Measurements from ENCODE around the gene NAALADL2. TPM values are rescaled to one million over a fixed set of nuclear protein-coding genes. Genes with fewer than 3 reads are reported as not detected.

The NAALADL2 gene
- polyA plus RNA-seq, 1 experiment = 6.3 TPM

- H3K27ac ChIP-seq (ENCODE audit: low read depth, low read length) = no peak overlapping the region
- H3K4me3 ChIP-seq (ENCODE audit: low read depth, low read length) = no peak overlapping the region
- no peaks in the 10 kb centered on the region for H3K27me3 ChIP-seq (ENCODE audit: control insufficient read depth, insufficient read depth, low read length)
- TF ChIP-seq CTCF (IDR thresholded peaks at IDR 0.05; ENCODE audit: low read depth, low read length) = no peak
- H3K9me3 ChIP-seq (ENCODE audit: control insufficient read depth, insufficient read depth, low read length) = no peaks in the 10 kb centered on the region
- no peak for DNase-seq (ENCODE audit: low read depth, low spot score)
- ChIA-PET POLR2A (no interaction called here), CTCF (no interaction called here)
Measured at GRCh38 chr3:175227126-175227525, 368.0 kb downstream of the NAALADL2 start.

DNA sequence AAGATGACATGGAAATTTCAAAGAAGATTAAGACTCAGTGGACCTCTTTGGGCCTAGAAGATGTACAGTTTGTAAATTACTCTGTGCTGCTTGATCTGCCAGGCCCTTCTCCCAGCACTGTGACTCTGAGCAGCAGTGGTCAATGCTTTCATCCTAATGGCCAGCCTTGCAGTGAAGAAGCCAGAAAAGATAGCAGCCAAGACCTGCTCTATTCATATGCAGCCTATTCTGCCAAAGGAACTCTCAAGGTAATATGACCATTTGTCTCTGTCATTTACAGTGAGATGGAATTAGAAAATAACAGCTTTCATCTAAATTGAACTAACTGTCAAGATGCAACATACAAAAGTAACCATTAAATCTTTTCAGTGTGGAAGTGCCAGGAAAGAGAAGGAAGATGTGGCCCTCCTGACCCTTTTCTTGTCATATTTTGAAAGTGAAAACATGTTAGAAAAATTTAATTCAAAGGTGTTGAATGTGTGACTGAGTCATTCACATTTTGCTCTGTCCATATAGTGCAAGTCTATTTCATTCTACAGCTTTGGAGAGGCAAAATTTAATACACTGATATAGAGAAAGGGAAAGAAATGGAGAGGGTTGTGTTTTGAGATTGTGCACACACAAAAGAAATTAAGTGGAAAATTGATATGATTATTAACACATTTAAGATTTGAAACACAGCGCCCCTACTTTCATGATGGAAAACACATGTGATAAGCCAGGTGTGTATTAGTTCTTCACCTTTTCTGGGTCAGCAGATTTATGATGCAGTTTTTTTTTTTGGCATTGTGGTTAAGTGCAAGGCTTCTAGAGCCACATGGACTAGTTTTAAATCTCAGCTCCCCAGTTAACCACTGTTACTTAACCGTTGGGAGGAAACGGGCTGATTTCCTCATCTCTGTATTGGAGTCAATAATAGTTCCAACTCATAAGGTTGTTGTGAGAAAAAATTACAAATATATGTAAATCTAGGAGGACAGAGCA, 375.1 kb downstream of the NAALADL2 start:
- TF ChIP-seq CTCF (IDR thresholded peaks at IDR 0.05; ENCODE audit: low read depth, low read length) = no peak
- ChIA-PET CTCF (no interaction called here), POLR2A (no interaction called here)
- Histone ChIP-seq H3K27me3 (ENCODE audit: control insufficient read depth, insufficient read depth, low read length) (no peaks in the 10 kb centered on the region), H3K9me3 (ENCODE audit: control insufficient read depth, insufficient read depth, low read length) (no peaks in the 10 kb centered on the region), H3K27ac (ENCODE audit: low read depth, low read length) (no peak overlapping the region), H3K4me3 (ENCODE audit: low read depth, low read length) (no peak overlapping the region)
- DNase-seq (ENCODE audit: low read depth, low spot score) = no peak

DNA sequence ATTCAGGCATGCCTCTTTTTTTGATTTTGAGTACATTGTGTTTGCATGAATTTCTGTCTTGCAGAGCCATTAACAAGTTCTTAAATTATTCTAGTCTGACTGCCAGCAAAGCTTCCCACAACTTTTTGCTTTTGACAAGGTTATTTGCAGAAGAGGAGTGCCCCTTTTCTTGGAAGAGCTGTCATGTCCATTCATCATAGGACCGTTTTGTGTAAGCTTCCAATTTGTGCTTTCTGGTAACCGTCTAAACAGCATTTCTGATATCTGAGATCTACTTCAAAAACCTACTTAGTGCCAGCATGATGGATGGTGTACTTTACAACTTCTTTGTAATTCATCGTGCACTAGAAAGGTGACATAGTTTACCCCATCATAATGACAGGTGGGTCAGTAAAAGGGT, 379.7 kb downstream of the NAALADL2 start:
- Histone ChIP-seq H3K9me3 (ENCODE audit: control insufficient read depth, insufficient read depth, low read length) (no peaks in the 10 kb centered on the region), H3K4me3 (ENCODE audit: low read depth, low read length) (no peak overlapping the region), H3K27me3 (ENCODE audit: control insufficient read depth, insufficient read depth, low read length) (no peaks in the 10 kb centered on the region), H3K27ac (ENCODE audit: low read depth, low read length) (no peak overlapping the region)
- TF ChIP-seq CTCF (IDR thresholded peaks at IDR 0.05; ENCODE audit: low read depth, low read length) = no peak
- ChIA-PET CTCF (interaction anchor here (2.0 kb wide), 1 partner anchor 1191 kb away, joined by 6 read pairs; no protein-coding TSS in a partner anchor), POLR2A (no interaction called here)
- no peak for DNase-seq (ENCODE audit: low read depth, low spot score)

DNA sequence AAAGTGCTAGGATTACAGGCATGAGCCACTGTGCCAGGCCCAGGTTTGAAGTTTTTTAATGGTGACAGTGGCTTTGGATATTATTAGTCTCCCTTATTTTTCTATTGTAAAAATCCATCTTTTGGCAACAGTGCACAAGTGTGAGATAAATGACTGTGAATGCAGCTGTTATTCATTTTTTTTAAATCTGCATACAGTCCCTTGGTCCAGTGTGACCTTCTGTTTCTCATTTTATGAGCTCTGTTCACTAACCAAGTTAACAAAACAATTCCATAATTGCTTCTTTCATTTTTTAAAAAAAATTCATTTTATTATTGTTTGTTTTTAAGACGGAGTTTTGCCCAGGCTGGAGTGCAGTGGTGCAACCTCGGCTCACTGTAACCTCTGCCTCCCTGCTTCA, 381.8 kb downstream of the NAALADL2 start:
- no peaks in the 10 kb centered on the region for H3K27me3 ChIP-seq (ENCODE audit: control insufficient read depth, insufficient read depth, low read length)
- ChIA-PET POLR2A (interaction anchor here (0.6 kb wide), 1 partner anchor 295 kb away, joined by 5 read pairs; no protein-coding TSS in a partner anchor), CTCF (interaction anchor here (2.0 kb wide), 1 partner anchor 1189 kb away, joined by 6 read pairs; no protein-coding TSS in a partner anchor)
- no peak overlapping the region for H3K4me3 ChIP-seq (ENCODE audit: low read depth, low read length)
- TF ChIP-seq CTCF (IDR thresholded peaks at IDR 0.05; ENCODE audit: low read depth, low read length) = no peak
- H3K27ac ChIP-seq (ENCODE audit: low read depth, low read length) = no peak overlapping the region
- H3K9me3 ChIP-seq (ENCODE audit: control insufficient read depth, insufficient read depth, low read length) = no peaks in the 10 kb centered on the region
- DNase-seq (ENCODE audit: low read depth, low spot score) = no peak

DNA sequence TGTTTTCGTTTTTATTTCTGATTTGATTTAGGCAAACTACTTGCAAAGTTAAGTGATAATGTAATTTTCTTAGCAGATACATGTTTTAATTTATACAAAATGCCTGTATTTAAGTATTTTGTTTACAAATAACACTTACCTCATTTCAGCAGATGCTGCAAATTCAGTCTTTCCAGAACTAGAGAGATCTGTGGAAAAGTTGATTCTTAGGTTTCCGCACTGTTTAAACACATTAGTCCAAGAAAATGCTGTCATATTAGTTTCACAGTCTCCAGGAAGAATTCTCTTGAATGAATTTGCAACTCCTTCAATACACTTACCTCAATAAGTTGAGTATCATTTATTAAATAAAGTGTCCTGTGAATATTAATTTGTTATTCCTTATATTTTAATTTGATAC, 383.1 kb downstream of the NAALADL2 start:
- no peak for TF ChIP-seq CTCF (IDR thresholded peaks at IDR 0.05; ENCODE audit: low read depth, low read length)
- Histone ChIP-seq H3K27ac (ENCODE audit: low read depth, low read length) (no peak overlapping the region), H3K4me3 (ENCODE audit: low read depth, low read length) (no peak overlapping the region), H3K27me3 (ENCODE audit: control insufficient read depth, insufficient read depth, low read length) (no peaks in the 10 kb centered on the region), H3K9me3 (ENCODE audit: control insufficient read depth, insufficient read depth, low read length) (no peaks in the 10 kb centered on the region)
- ChIA-PET CTCF (no interaction called here), POLR2A (no interaction called here)
- DNase-seq (ENCODE audit: low read depth, low spot score) = no peak
